NCI-H2196 treated with DMSO at 0.1 percent for 48 hours (cell line): ENCODE measurements around the gene KIF22.

Source experiments
- DNase-seq: peaks from one replicate; lab custom pipeline; 2025; ENCODE audit not compliant: unreplicated experiment; lab: John Stamatoyannopoulos, UW

KIF22 gene

DNA sequence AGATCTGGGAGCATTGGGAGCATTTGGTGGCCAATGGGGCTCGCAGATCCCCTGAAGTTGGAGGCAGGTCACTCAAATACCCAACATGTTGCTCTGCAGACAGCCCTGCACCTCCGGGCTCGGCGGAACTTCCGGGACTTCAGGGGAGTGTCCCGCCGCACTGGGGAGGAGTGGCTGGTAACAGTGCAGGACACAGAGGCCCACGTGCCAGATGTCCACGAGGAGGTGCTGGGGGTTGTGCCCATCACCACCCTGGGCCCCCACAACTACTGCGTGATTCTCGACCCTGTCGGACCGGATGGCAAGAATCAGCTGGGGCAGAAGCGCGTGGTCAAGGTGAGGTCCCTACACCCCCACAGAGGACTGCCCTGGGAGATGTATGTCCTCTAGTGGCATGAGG lies 46.1 kb downstream of the KIF22 start:
- no peak for DNase-seq

- no peak for DNase-seq
These were observed 47.3 kb downstream of the KIF22 start for GRCh38 chr16:29837841-29838240.

DNA sequence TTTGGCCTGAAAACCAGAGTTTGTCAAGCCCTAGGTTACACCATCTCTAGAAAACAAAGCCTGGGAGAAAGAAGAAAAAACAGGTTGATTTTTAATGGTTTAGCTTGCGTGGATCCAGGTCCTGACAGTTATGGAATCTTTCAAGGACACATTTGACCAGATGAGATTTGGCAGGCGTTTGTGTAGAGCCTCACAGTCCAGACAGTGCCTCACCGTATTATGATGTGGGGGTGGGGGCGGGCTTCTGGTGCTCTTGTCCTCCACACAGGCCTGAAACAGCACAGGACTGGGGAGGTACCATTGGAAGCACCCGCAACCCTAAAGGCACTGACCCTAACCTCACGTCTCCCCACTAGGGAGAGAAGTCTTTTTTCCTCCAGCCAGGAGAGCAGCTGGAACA lies 49.3 kb downstream of the KIF22 start:
- no peak for DNase-seq

GRCh38 chr16:29840240-29840639 lies 49.7 kb downstream of the KIF22 start:
- DNase-seq = no peak

DNA sequence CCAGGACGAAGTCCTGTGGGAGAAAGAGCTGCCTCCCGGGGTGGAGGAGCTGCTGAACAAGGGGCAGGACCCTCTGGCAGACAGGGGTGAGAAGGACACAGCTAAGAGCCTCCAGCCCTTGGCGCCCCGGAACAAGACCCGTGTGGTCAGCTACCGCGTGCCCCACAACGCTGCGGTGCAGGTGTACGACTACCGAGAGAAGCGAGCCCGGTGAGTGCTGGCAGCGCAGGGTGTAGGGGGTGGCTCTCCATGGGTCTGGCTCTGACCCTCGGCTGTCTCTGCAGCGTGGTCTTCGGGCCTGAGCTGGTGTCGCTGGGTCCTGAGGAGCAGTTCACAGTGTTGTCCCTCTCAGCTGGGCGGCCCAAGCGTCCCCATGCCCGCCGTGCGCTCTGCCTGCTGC lies 51.1 kb downstream of the KIF22 start:
- no peak for DNase-seq

- DNase-seq = no peak
These were observed 52.3 kb downstream of the KIF22 start for GRCh38 chr16:29842732-29843346.

GRCh38 chr16:29843931-29844330 lies 53.4 kb downstream of the KIF22 start:
- DNase-seq = no peak

DNA sequence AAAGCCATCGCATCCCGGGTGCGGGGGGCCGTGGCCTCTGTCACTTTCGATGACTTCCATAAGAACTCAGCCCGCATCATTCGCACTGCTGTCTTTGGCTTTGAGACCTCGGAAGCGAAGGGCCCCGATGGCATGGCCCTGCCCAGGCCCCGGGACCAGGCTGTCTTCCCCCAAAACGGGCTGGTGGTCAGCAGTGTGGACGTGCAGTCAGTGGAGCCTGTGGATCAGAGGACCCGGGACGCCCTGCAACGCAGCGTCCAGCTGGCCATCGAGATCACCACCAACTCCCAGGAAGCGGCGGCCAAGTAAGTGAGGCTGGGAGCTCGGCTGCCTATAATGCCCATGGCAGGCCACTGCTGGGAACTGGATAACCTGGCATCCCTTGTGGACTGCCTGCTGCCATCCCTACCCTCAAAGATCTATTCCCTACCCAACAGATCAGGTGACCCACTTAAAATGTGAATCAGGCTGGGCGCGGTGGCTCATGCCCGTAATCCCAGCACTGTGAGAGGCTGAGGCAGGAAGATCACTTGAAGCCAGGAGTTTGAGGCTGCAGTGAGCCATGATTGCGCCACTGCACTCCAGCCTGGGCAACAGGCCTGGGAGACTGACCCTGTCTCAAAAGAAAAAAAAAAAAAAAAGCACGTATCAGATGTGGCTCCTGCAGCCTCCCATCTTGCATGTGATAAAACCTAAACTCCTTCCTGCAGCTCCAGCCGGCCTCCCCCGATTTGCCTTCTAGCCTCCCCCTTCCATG lies 54.2 kb downstream of the KIF22 start:
- no peak for DNase-seq

DNA sequence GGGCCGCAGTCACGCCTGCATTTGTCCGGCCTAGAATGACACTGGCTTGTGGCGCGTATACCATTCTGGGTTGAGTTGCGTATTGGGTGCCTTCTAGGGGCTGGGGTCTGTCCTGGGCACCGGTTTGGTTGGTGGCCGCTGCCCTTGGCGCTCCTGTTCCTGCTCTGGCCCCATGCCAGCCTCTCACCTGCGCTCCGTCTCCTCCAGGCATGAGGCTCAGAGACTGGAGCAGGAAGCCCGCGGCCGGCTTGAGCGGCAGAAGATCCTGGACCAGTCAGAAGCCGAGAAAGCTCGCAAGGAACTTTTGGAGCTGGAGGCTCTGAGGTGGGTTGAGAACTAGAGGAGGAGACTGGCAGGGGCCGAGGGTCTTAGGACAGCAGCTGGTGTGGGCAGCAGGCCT lies 55.1 kb downstream of the KIF22 start:
- DNase-seq = no peak

- DNase-seq = peak; percentile 27
These were observed 58.1 kb downstream of the KIF22 start for GRCh38 chr16:29848420-29849297.

DNA sequence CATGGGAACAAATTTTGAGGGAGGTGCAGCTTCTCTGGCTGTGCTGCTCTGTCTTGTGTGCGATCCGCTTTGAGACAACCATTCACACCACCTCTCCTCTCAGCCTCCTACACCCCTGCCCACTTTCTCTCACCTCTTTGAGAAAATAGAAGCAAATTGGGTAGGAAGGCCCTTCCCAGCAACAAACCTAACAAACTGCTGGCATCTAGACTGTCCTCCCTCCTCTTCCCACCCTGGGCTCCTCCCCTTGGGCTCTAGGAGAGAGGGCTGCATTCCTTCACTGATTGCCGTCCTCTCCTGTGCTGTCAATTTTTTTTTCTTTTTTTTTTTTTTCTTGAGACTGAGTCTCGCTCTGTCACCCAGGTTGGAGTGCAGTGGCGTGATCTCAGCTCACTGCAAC lies 59.0 kb downstream of the KIF22 start:
- no peak for DNase-seq

DNA sequence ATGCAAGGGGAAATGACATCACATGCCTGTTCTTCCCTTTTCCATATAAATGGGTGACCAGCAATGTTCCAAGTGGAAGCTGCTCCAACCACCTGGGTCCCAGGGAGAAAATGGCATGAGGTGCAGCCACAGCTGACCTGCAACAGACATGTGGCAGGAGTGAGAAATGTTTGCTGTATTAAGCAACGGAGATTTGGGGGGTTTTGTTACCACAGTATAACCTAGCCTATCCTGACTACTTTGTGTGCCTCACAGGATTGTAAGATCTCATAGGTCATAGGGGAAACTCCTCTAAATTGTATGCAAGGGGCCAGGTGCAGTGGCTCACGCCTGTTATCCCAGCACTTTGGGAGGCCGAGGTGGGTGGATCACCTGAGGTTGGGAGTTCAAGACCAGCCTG lies 60.4 kb downstream of the KIF22 start:
- DNase-seq = no peak

DNA sequence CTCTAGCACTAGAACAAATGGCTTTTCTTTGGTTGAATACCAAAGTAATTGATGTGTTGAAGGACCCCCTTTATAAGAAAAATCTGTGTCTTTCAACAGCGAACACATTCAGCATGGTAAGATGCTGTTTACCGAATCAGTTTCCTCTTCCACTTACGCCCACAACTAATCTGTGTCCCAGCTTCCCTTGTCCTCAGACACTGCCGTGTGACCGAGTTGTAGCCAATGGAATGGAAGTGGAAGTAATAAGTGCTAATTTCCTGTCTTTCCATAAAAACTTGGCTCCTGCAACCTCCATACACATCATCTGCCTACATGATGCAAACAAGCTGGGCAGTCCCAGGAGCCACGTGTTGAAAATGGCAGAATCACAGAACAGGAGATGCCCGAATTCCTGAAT lies 62.1 kb downstream of the KIF22 start:
- DNase-seq = no peak

GRCh38 chr16:29854520-29855100 lies 64.1 kb downstream of the KIF22 start:
- no peak for DNase-seq
